ENCODE results near the gene LYVE1. TPM values are rescaled to one million over a fixed set of nuclear protein-coding genes. Genes with fewer than 3 reads are reported as not detected.
A peak's percentile ranks its signal among the peaks of the same experiment; 100 is the strongest.

The LYVE1 gene
- total RNA-seq, 1 donor from 2014 or later, result 48.4 TPM

DNA sequence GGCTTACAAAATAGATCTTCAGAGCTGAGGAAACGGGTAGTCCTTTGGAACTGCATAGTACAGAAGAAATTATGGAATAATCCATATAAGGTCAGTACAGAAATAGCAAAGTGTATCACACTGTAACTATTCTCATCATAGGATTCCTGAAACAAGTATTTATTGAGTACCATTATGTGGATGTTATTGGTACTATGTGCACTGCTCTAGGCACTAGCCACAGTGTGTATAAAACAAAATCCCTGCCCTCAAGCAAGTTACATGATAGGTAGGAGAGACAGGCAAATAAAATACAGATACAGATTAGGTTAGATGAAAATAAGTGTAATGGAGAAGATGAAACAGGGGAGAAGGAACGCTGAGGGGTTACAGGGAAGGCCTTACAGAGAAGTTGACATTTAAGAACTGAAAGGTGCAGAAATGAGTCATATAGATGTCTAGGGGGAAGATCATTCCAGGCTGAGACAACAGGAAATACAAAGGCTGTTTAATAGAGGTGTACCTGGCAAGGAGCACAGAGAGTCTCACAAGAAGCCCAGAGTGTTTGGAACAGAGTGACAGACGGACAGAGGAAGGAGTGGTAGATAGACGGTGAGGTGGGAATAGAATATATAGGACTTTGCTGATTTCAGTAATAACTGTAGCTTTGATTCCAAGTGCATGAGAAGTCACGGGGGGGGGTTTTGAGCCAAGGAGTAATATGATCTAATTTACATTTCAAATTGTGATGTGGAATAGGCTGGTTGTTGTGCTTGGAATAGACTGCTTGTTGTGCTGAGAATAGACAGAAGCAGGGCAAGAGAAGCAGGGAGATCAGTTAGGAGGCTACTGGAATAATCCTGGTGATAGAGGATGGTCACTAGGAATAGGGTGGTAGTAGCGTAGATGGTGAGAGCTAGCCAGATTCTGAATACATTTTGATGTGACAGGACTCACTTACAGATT lies 41.2 kb downstream of the LYVE1 start:
- no peak for DNase-seq (ENCODE audit: low spot score)

GRCh38 chr11:10524471-10524870 lies 44.0 kb downstream of the LYVE1 start:
- DNase-seq (ENCODE audit: low spot score), result peak; percentile 15

GRCh38 chr11:10522921-10523320 lies 45.5 kb downstream of the LYVE1 start:
- DNase-seq (ENCODE audit: low spot score), result peak; percentile 43

- no peak for DNase-seq (ENCODE audit: low spot score)
Measured at GRCh38 chr11:10522276-10522675, 46.2 kb downstream of the LYVE1 start.

DNA sequence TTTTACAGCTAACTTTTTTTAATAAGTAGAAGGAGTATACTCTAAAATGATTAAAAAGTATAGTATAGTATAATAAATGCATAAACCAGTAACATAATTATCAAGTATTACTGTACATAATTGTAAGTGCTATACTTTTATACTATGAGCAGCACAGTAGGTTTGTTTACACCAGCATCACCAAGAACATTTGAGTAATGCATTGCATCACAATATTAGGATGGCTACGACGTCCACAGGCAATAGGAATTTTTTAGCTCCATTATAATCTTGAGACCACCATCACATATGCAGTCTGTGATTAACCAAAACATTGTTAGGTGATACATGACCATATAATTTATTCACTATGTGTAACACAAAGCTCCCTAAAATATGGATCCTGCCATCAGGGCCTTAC lies 47.9 kb downstream of the LYVE1 start:
- DNase-seq (ENCODE audit: low spot score), result no peak

GRCh38 chr11:10519630-10520029 lies 48.8 kb downstream of the LYVE1 start:
- no peak for DNase-seq (ENCODE audit: low spot score)

DNA sequence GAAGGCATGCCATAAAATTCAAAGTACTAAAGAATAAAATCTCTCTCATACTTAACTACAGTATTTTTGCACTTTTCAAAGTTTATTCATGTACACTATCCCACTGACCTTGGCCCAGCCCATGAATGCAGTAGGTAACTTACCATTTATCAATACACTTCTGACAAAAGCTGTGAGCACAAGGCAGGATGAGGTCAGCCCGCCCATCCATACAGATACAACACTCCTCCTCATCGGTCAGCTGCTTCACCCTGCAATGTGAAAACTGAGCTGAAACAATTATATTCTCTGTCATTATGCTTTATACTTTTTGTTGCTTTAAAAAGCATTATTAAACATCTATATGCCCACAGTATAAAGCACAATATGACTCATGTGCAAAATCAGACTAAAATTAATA lies 49.6 kb downstream of the LYVE1 start:
- no peak for DNase-seq (ENCODE audit: low spot score)

DNA sequence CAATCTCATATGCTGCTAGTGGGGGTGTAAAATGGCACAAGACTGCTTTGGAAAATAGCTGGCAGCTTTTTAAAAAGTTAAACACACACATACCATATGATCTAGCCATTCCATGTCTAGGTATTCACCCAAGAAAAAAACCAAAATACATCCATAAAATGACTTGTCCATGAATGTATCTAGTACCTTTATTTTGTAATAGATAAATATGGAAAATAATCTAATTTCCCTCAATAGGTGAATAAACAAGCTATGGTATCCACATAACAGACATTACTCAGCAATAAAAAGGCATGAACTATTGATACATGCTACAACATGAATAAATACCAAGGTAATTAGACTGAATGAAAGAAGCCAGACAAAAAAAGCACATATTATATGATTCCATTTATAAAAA lies 50.3 kb downstream of the LYVE1 start:
- no peak for DNase-seq (ENCODE audit: low spot score)

DNA sequence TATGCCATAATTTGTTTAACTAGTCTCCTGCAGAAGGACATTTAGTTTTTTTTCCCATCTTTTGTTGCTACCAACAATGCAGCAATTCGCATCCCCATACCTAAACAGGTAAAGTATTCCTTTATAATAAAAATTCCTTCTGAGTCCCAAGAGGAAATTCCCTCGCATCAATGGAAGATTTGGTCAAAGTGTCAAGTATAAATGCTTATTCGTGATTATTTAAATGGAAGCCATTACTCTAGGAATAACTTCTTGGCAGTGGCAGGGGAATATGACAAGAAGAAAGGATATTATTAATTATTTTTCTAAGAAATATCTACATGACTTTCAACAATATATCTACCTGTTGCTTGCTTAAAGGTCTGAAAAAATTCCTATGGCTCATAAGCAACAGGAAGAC lies 53.0 kb downstream of the LYVE1 start:
- no peak for DNase-seq (ENCODE audit: low spot score)

DNA sequence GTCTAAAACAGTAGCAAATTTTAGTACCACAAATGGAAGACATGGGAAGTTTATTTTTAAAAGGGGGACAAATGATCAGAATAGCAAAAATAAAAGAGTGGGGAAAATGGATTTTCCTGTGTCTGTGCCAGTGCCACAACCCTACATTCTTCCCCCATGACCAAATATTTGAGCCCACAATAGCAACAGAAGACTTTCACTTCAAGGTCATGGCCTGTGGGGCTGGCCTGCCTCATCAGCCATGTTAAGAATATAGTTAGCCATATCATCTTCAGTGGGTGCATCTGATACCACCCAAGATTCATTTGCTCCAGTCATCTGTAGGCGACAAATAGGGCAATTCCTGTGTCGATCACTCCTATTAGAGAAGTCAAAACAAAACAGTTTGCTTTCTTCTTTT lies 53.8 kb downstream of the LYVE1 start:
- DNase-seq (ENCODE audit: low spot score), result peak; percentile 9

- DNase-seq (ENCODE audit: low spot score), result peak; percentile 26
Measured at GRCh38 chr11:10514202-10514601, 54.3 kb downstream of the LYVE1 start.

DNA sequence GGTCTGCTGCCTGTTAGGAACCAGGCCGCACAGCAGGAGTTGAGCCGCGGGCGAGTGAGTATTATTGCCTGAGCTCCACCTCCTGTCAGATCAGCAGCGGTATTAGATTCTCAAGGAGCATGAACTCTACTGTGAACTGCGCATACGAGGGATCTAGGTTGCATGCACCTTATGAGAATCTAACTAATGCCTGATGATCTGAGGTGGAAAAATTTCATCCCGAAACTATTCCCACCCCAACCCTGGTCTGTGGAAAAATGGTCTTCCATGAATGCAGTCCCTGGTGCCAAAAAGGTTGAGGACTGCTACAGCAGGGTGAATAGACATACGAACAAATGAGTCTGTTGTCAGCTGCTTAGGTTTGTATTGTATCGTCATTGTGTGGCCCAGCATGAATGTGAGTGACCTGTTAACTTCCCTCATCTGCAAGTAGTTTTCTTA lies 57.3 kb downstream of the LYVE1 start:
- DNase-seq (ENCODE audit: low spot score), result no peak

Other genes starting within 250 kb of the LYVE1 start
- 6.0 TPM for gene AMPD3, start 113.4 kb downstream of the LYVE1 start, total RNA-seq (ENCODE audit: insufficient read depth, low replicate concordance)
- 32.0 TPM for gene RNF141, start 27.5 kb downstream of the LYVE1 start, total RNA-seq (ENCODE audit: insufficient read depth, low replicate concordance)
- 62.6 TPM for gene IRAG1, start 125.1 kb upstream of the LYVE1 start, total RNA-seq (ENCODE audit: insufficient read depth, low replicate concordance)
- gene CTR9, start 182.6 kb upstream of the LYVE1 start, total RNA-seq (ENCODE audit: insufficient read depth, low replicate concordance), result 20.9 TPM
- 579 TPM for gene EIF4G2, start 240.3 kb upstream of the LYVE1 start, total RNA-seq (ENCODE audit: insufficient read depth, low replicate concordance)

All from umbilical cord (tissue), 2 donors.